ENCODE measurements around the gene SDHC.

- TF ChIP-seq CTCF (IDR thresholded peaks at IDR 0.05; ENCODE audit: low read depth, low read length, missing input control) (no peak), JUND (IDR thresholded peaks at IDR 0.05) (no peak), REST (IDR thresholded peaks at IDR 0.05) (no peak), GABPA (IDR thresholded peaks at IDR 0.05 in 1 of 2, conservative IDR thresholded peaks at IDR 0.05 in 1 of 2) (no peak), RAD21 (IDR thresholded peaks at IDR 0.05) (no peak), SP1 (IDR thresholded peaks at IDR 0.05) (no peak), EGR1 (IDR thresholded peaks at IDR 0.05; ENCODE audit: low read depth in 2 of 2) (no peak)
- TF ChIP-seq, protein P1, sequence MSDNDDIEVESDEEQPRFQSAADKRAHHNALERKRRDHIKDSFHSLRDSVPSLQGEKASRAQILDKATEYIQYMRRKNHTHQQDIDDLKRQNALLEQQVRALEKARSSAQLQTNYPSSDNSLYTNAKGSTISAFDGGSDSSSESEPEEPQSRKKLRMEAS (IDR thresholded peaks at IDR 0.05), result no peak
These were observed 28.7 kb upstream of the SDHC start for GRCh38 chr1:161285521-161285920.

Data from liver (tissue), 3 donors.